Activated T-helper 9 cell treated with anti-CD3 and anti-CD28 coated beads, Interleukin-2, amount 50 U/mL, for 16 hours (primary cell): ENCODE measurements around the gene EXOC4.

Experiments used
- DNase-seq: peaks from one replicate; pipeline ENCODE4 v3.0.0-alpha.2; 2020; ENCODE audit warnings: low read depth

Gene EXOC4

GRCh38 chr7:133497061-133497460, 244.2 kb downstream of the EXOC4 start:
- DNase-seq, result no peak

GRCh38 chr7:133501771-133502170, 248.9 kb downstream of the EXOC4 start:
- no peak for DNase-seq

DNA sequence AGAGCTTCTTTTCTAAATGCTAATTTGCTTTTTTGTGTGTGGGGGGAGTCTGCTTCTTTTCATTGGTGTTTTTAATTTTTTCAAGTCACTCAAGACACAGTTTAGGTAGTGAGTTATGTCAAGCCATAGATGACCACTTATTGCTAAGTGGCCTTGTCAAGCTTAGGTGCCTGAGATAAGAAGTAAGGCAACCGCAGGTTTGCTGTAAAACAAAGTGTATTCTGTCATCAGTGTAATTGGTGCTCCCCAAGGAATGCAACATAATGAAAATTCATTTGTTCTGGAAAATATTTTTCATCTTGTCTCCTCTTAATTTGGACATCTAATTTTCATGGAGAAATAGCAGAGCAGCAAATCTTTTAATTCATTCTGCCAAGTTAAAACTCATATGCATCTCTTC, 249.6 kb downstream of the EXOC4 start:
- DNase-seq, result no peak

- no peak for DNase-seq
Measured at GRCh38 chr7:133502972-133503371, 250.1 kb downstream of the EXOC4 start.

DNA sequence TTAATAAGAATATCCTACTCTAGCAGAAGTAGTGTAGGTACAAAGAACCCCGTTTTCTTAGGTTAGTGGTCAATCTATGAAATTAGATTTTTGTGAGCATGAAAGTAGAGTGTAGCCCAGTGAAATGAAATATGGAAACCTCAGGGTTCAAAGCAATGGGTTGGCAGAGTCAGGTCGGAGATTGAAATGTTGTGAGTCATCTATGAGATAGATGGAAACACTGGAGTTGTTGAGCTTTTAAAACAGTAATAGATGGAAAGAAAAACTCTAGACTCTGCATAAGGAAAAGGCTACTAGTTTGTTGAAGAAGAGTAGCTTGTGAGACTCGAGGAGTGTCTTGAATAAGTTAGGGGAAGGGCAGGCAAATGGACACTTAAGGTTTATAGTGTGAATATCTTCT, 251.9 kb downstream of the EXOC4 start:
- no peak for DNase-seq

GRCh38 chr7:133509822-133510221, 256.9 kb downstream of the EXOC4 start:
- no peak for DNase-seq

GRCh38 chr7:133510326-133511055, 257.6 kb downstream of the EXOC4 start:
- no peak for DNase-seq

DNA sequence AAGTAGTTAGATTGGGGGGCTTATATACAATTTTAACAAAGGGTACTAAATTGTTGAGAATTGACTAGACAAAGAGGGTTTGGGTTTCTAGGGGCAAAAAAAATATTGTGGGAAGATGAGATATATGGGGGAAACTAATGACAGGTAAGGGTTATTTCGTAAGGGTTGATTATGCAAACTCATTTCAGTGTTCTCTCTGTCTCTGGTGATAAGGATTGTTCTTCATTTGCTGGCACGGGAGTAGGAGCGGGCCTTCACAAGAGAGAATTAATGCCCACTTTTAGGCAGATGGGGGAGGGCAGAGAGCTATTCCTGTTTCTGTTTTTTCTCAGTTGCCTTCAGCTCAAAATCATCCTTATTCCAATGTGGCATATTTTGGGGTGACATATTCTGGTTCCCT, 258.4 kb downstream of the EXOC4 start:
- DNase-seq, result no peak

- DNase-seq, result no peak
Measured at GRCh38 chr7:133511708-133512107, 258.8 kb downstream of the EXOC4 start.

GRCh38 chr7:133512560-133512959, 259.7 kb downstream of the EXOC4 start:
- DNase-seq, result no peak

DNA sequence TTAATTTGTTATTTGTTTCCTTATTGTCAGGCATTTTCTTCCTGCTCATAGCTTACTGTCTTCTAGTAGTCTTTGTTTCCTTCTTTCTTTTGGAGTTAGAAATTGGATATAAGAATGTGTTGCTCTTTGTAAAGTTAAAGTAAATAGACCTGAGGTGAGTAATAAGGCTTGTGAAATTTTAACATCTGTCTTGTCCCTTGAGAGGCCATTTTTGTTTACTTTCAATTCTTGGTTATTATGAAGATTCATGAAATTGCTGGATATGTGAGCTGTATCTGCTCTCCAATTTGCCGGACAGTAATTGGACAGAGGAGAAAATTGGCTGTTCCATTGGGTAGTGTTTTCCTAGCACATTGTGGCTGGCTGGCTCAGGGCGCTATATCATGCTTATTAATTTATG, 260.7 kb downstream of the EXOC4 start:
- DNase-seq, result no peak

DNA sequence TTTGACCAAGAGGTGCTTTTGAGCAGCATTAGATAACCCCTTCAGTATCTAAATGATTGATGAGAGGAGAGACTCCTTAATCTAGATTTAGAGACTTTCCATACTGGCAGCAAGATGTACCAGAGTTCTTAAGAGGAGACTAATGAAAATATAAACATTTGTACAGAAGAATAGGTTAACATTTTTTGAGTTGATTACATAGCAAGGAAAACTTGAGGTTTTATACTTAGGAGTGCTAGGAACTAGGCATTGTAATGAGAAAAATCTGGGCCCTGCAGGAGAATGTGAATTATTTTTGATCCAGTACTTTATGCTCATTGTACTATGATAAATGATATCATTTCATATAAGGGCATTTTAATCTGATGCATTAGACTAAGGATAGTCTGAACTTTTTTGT, 261.7 kb downstream of the EXOC4 start:
- no peak for DNase-seq

DNA sequence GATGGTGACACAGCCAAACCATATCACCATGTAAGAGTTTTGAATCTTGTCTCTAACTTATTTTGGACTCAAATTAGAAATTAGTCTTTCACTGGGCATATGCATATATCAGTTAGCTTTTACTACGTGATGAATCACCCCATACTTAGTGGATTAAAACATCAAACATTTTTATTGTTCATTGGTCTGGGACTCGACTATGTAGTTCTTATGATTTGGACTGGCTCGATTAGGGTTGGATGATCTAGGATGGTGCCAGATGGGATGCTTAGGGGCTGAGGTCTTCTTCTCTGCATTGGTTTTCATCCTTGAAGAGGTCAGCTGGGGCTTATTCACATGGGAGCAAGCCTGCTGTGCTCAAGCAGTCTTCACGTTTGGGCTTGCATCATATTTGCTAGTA, 264.9 kb downstream of the EXOC4 start:
- DNase-seq, result no peak

DNA sequence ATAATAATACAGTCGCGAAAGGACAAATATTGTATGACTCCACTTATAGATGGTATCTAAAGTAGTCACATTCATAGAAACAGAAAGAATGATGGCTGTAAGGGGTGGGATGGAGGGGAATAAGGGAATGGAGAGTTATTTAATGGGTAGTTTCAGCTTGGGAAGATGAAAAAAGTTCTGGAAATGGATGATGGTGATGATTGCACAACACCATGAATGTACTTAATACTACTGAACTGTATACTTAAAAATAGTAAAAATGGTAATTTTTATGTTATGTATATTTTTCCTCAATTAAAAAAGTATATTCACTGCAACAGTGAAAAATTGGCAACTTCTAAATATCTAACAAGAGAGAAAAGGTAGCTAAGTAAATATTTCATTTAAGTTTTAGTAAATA, 265.8 kb downstream of the EXOC4 start:
- no peak for DNase-seq

DNA sequence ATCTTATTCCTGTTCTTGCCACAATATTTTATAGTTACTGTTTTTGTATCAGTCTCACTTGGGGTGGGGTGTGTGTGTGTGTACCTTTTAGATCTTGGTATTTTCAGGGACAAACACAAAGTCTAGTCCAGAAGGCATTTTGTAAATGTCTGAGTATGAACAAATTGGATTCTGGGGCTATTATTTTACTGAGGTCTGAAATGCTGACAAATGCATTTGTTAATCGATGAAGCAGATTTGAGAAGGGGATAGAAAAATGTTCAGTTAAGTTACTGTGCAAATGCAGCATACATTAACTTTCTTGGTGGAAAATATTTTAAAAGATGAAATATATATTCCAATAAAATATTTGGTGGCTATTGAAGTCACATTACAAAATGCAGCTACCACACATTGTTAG, 267.4 kb downstream of the EXOC4 start:
- no peak for DNase-seq

DNA sequence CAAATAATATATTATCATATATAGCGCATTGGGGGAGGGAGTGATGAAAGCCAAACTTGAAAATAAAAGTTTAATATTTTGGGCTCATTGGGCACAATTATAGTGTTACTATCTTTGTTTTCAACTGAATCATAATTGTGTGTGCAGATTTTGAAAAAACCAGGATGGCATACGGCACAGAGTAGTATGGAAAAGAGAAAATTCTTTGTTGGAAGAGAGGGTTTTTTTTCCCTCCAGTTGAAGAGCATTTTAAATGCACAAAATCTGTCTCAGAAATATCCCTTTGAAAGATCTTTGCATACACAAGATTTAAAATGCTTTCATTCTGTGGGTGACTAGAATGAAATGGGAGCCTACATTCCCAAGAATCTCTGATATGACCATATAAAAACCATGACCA, 269.6 kb downstream of the EXOC4 start:
- no peak for DNase-seq

GRCh38 chr7:133528796-133529195, 275.9 kb downstream of the EXOC4 start:
- DNase-seq, result no peak

DNA sequence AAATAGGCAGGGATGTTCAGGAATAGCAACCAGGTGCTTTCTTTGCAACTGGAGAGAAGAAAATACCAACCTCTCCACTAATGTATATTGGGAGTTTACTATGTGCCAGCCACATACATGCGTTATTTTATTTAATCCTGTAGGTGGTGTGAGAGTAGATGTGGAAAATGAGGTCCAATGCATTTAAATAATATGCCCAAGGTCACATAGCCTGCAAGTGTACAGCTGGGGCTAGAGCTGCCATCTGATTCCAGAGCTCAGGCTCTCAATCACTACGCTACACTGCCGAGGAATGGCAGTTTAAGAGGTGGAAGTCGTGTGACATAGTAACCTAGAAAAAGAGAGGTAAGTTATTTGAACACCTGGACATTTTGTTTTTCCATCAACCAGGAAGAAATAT, 277.0 kb downstream of the EXOC4 start:
- DNase-seq, result no peak

GRCh38 chr7:133530682-133531081, 277.8 kb downstream of the EXOC4 start:
- no peak for DNase-seq

- DNase-seq, result no peak
Measured at GRCh38 chr7:133534816-133535215, 281.9 kb downstream of the EXOC4 start.

- DNase-seq, result no peak
Measured at GRCh38 chr7:133535308-133535707, 282.4 kb downstream of the EXOC4 start.

DNA sequence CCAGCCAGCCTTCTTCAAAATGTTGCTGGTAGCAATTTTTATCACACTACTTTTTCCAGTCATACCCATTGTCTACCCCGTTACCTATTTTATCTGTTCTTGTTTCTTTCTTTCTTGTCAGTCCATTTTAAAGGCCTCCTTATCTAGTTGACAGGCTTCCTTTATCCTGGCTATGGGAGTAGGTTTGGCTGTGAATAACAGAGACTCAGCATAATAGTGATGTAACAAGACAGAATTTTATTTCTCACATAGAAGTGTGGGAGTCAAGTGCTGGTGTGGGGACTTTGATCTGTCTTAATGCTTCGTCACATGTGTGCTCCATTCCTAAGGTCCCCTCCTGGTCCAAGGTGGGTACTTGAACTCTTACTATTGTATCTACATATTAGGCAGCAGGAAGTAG, 283.6 kb downstream of the EXOC4 start:
- no peak for DNase-seq

- no peak for DNase-seq
Measured at GRCh38 chr7:133539016-133539415, 286.1 kb downstream of the EXOC4 start.

DNA sequence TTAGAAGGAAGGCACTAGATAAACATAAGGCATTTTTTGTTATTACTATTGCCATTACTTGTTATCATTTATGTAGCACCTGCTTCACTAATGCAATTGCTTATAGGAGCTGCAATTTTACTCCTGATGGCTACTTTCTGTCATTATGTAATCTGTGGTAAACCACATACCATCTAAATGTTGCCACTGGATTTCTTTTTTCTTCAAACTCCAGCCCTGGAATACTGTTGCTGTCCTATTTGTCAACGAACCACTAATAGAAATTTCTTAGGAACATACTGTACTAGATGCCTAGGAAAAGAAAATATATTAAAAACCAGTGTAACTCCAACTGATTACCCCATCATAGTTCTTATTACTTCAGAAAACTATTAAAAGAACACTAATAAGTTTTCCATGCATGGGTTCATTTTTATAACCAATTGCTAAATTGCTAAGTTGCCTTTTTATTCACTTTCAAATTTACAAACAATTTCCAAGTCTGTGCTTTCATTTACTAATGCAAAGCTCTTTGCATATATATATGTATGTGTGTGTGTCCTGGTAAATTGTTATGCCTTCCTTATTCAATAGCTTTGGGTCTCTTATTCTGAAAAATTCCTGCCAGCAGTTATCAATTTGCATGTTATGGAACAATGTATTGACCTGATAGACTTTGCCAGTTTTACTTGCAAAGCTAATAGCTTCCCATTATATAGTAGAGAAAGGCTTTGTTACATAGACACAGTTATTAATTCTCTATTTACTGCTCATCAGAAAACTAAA, 287.4 kb downstream of the EXOC4 start:
- no peak for DNase-seq
